Measurements from ENCODE around the gene CHMP1A.

The CHMP1A gene

DNA sequence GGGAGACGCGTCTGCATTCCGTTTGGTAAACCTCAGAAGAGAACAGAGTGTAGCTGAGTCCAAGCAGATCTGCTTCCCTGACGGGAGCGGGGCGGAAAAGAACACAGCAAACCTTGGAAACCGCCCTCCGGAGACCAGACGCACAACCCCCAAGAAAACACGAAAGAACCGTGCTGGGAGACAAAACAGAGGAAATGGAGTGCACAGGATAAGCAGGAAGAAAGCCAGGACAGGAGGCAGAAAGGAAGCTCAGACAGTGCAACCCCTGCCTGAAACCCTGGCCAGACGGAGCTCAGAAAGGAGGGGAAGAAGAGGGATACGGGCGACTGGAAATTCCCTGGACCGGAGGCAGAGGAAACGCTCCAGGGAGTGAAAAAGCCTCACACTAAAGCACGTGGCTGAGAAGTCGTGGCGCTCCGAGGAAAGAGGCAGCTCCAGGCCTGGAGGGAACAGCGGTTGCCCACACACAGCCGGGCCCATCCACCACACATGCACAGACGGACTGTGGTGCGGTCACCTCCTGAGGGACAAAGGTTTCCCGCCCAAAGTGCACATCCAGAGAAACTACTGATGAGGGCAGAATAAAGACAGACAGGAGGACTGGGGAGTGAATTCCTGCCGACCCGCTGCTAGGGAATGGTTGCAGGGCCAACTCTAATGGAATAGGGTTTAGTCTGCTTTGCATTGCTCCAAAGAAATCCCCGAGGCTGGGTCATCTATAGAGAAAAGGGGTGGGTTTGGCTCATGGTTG is 33.8 kb downstream of the CHMP1A start:
- DNase-seq (ENCODE audit: low read depth) = no peak

GRCh38 chr16:89621698-89622409 is 35.7 kb downstream of the CHMP1A start:
- DNase-seq (ENCODE audit: low read depth) = no peak

- DNase-seq (ENCODE audit: low read depth) = no peak
These were observed 36.3 kb downstream of the CHMP1A start for GRCh38 chr16:89621136-89621697.

GRCh38 chr16:89620406-89620841 is 37.1 kb downstream of the CHMP1A start:
- no peak for DNase-seq (ENCODE audit: low read depth)

DNA sequence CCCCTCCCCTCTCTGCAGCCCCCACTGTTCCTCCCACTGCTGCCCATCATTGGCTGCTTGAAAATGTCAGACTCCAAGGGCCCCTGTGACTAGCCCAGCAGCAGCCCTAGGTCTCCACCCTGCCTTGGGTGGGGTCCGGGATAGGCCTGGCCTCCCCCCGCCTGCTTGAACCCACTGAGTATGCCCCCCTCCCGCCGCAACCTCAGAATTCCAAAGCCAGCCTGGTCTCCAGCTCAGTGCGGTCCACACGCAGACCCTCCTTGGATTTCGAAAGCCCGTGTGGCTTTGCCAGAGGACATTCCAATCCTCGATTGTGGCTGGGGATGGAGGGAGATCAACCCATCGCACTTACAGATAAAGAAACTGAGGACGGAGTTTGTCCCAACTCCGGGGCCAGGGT is 37.7 kb downstream of the CHMP1A start:
- no peak for DNase-seq (ENCODE audit: low read depth)

DNA sequence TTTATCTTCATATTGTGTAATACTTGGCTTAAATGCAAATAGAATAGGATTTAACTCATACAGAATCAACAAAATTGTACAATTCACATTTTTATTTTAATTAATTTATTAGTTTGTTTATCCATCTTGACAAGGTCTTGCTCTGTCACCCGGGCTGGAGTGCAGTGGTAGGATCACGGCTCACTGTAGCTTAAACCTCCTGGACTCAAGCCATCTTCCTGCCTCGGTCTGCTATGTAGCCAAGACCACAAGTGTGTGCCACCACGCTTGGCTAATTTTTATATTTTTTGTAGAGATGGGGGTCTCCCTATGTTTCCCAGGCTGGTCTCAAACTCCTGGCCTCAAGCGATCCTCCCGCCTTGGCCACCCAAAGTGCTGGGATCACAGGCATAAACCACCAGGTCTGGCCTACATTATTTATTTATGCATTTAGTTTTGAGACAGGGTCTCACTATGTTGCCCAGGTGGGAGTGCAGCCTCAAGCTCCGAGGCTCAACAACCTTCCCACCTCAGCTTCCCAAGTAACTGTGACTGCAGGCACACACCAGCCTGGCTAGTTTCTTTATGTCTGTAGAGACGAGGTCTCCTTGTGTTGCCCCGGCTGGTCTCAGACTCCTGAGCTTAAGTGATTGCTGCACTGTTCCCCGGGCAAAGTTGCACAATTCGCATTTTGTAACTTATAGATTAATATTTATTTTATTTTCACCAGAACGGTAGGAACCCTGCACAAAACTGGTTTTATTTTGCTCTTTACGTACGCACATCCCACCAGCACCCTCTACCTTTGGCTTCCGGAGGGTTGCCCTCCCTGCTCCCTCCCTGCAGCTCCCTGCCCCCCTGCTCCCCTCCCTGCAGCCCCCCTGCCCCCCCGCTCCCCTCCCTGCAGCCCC is 39.2 kb downstream of the CHMP1A start:
- DNase-seq (ENCODE audit: low read depth) = no peak

- no peak for DNase-seq (ENCODE audit: low read depth)
These were observed 40.5 kb downstream of the CHMP1A start for GRCh38 chr16:89617036-89617435.

DNA sequence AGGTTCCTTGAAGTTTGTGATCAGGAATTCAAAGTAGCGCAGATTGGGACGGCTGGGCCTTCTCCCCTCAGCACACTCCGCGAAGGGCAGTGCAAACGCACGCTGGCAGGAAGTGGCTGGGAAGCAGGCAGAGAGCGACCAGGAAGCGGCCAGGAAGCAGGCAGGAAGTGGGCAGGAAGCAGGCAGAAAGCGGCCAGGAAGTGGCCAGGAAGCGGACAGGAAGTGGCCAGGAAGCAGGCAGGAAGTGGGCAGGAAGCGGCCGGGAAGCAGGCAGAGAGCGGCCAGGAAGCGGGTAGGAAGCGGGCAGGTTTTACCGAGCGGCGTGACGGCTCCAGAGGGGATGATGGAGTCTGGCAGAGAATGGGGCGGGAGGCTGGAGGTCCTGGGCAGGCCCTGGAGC is 40.9 kb downstream of the CHMP1A start:
- no peak for DNase-seq (ENCODE audit: low read depth)

DNA sequence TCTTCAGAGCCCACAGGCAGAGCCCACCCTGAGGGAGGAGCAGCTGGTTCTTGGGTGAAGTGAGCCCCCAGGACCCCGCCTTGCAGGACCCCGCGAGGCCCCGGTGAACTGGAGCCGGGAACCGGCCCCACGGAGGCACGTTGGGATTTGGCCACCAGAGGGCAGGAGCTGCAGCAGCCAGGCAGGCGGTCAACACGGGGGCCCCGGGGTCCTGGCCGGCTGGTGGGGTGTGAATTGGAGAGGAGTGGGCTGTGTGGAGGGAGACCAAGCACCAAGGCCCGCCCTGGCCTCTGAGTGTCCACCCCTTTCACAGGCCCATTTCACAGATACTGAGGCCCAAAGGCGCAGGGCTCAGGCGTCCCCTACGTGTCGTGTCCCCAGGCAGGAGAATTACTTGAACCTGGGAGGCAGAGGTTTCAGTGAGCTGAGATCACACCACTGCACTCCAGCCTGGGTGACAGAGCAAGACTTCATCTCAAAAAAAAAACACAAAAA is 41.9 kb downstream of the CHMP1A start:
- no peak for DNase-seq (ENCODE audit: low read depth)

DNA sequence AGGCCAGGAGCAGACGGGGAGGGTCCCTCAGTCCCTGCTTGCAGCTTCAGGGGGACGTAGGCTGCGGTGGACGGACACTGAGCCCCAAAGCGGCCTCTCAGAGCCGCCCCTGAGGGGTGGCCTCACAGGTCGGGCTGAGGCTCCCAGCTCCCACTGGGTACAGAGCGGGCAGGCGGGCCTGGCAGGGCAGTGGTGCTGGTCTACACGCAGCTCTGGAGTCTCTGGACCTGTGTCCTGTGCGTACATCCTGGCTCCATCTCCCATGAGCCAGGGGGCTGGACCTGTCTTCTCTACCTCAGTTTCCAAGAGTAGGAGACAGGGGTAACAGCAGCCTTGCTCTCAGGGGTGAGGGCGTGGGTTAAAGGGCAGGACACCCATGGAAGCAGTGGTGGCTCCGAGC is 42.3 kb downstream of the CHMP1A start:
- DNase-seq (ENCODE audit: low read depth) = no peak

GRCh38 chr16:89613954-89614459 is 43.5 kb downstream of the CHMP1A start:
- DNase-seq (ENCODE audit: low read depth) = no peak

DNA sequence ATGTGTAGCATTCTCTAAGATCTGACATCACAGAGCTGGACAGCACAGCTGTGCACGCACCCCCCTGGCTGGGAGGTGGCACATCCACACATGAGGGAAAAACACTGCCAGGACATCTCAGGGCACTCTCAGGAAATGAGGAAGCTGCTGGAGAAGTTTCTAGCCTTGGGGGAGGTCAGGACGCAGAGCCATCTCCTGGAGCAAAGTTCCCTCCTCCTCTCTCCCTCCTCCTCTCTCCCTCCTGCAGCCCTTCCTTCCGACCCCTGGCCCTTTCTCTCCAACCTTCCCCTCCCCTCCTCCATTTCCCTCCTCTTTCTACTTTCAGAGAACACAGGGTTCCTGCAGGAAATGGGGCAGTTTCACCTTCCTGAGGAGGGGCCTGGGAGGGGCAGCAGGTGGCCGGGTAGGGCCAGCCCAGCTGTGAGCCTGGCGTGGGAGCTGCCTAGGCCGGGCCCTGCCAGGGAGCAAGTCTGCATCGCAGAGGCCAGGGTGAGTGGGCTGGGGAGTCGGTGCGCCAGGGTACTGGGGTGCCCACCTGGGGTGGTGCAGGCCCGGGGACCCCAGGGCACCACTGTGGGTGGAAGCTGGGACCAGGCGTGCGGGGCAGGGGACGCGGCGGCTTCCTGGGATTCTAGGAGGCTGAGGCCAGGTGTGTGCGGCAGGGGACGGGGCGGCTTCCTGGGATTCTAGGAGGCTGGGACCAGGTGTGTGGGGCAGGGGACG is 44.1 kb downstream of the CHMP1A start, which contains the start of gene DPEP1:
Gene DPEP1 (plus strand): TSS at position 412 of the 723 bp plus-strand sequence. CDS start 16,769 bp downstream, outside the sequence.
- no peak for DNase-seq (ENCODE audit: low read depth)

GRCh38 chr16:89612415-89613166 is 44.9 kb downstream of the CHMP1A start:
- DNase-seq (ENCODE audit: low read depth) = no peak

GRCh38 chr16:89610108-89610453 is 47.4 kb downstream of the CHMP1A start:
- no peak for DNase-seq (ENCODE audit: low read depth)

GRCh38 chr16:89607937-89608740 is 49.4 kb downstream of the CHMP1A start:
- DNase-seq (ENCODE audit: low read depth) = no peak

DNA sequence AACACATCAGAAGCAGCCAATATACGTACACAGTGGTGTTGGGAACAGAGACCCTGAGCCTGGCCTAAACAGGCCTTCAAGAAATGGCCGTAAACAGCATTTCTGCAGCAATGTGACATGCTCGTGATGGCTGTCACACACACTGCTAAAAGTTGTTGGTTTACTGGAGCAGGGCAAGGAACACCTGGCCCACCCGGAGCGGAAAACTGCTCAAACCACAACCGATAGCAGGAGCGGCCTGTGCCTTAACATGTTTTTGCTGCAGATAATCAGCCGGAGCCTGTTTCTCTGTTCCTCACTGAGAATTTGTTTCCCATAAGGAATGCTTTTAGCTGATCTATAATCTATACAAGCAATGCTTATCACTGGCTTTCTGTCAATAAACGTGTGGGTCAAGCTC is 50.1 kb downstream of the CHMP1A start:
- DNase-seq (ENCODE audit: low read depth) = no peak

DNA sequence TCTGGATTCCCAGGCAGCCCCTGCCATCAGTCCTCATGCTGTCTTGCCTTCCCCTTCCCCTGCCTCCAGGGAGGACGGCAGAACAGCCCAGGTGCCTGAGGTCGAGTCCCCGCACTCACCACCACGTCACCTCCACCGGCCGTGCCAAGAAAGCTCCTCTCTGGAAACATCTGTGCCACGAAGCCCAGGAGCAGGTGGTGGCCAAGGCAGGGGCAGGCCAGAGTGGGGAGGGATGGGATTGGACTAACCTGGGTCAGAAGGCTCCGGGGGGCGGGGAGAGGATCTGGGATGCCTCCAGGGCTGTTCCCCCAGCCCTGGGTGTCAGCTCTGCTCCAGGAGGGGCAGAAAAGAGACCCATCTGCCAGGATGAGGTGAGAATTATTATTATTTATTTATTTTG is 51.5 kb downstream of the CHMP1A start:
- no peak for DNase-seq (ENCODE audit: low read depth)

DNA sequence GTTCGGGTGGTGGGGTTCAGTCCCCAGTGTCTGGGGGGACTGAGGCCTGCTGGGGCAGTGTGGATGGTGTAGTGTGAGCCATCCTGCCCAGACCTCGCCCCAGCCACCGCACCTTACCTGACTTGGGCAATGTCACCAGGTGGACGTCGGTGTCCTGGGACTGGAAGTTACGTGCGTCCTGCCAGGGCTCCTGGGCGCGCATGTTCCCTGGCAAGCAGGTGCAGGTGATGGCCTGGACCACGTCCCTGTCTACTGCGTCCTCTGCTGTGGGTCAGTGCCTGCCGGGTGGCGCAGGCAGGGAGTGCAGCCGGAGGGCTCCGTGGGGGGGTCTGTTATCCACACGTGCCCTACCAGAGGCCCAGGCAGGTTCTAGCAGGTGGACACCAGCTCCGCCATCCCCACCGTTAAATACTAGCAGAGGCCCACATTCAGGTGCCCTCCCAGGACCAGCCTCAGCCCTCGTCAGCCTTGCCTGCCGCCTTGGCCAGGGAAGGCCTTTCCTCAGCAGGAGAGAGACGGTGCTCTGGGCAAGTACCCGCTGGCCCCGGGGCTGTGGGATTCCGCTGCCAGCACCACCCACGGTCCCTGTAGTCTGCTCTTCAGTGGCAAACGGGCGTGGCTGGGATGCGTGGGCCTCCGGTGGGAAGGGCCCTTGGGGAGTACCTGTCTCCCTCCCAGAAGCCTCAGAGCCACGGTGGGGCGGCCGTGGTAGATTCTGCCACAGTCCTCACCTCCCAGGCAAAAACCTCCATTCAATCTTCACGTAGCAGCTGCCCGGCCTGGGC is 52.1 kb downstream of the CHMP1A start:
- no peak for DNase-seq (ENCODE audit: low read depth)

DNA sequence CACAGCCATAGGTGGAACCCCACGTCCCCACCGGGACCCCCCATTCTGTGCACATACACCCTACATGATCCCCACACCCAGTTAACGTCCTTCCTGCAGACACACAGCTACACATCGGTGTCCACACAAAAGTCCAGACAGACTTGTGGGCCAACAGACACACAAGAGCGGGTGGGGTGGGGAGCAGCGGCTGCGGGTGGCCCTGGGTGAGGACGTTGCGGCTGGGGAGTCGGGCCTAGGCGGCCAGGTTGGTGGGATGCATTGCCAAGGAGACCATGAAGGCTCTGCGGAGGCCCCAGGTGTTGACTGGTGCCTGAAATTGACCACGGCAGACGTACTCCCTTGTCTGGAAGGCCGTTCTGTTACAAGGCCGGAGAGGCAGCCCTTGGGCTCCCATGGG is 52.7 kb downstream of the CHMP1A start:
- DNase-seq (ENCODE audit: low read depth) = no peak
